GM23338 (cell line): ENCODE data around the gene CBARP. TPM values are rescaled to one million over a fixed set of nuclear protein-coding genes. Genes with fewer than 3 reads are reported as not detected.

ENCODE experiments used
- ATAC-seq: fragments of 200-7000 bp; cut with Tn5 transposase; 3 replicates; pipeline ENCODE4 v1.9.1; 2020
- DNase-seq: peaks from one replicate; pipeline ENCODE4 v3.0.0-alpha.2; 2015; ENCODE audit warnings: low spot score
- H2AFZ ChIP-seq: fragments of 200-600 bp; sonication (generic); 2 replicates; pipeline ENCODE4 v1.8.0; 2016; ENCODE audit warnings: antibody characterized with exemption, mild to moderate bottlenecking, moderate library complexity
- H3F3A ChIP-seq: fragments of 200-600 bp; sonication (generic); replicated peaks from 2 replicates; pipeline ENCODE4 v1.8.0; 2017; ENCODE audit warnings: antibody characterized with exemption, mixed run types, low read depth
- H3K27ac ChIP-seq: fragments of 200-600 bp; sonication (generic); 2 replicates; pipeline ENCODE4 v1.6.1; 2016; ENCODE audit warnings: low read depth
- H3K27me3 ChIP-seq: fragments of 200-600 bp; sonication (generic); 2 replicates; pipeline ENCODE4 v1.8.0; 2016; ENCODE audit warnings: mild to moderate bottlenecking, mixed run types, moderate library complexity; ENCODE audit not compliant: insufficient read depth
- H3K36me3 ChIP-seq: fragments of 200-600 bp; sonication (generic); 2 replicates; pipeline ENCODE4 v1.8.0; 2016; ENCODE audit warnings: mild to moderate bottlenecking; ENCODE audit not compliant: insufficient read depth
- H3K4me1 ChIP-seq: fragments of 200-600 bp; sonication (generic); 2 replicates; pipeline ENCODE4 v1.8.0; 2016; ENCODE audit warnings: mild to moderate bottlenecking, moderate library complexity; ENCODE audit not compliant: insufficient read depth
- H3K4me2 ChIP-seq: fragments of 200-600 bp; sonication (generic); 2 replicates; pipeline ENCODE4 v1.7.1; 2017; ENCODE audit warnings: mixed run types
- H3K4me3 ChIP-seq: fragments of 200-600 bp; sonication (generic); 2 replicates; pipeline ENCODE4 v1.6.1; 2016; ENCODE audit warnings: mixed run types
- H3K79me2 ChIP-seq: fragments of 200-600 bp; sonication (generic); replicated peaks from 2 replicates; pipeline ENCODE4 v1.8.0; 2017; ENCODE audit warnings: mild to moderate bottlenecking; ENCODE audit not compliant: insufficient read depth
- H3K9me2 ChIP-seq: fragments of 200-600 bp; sonication (generic); 2 replicates; pipeline ENCODE4 v1.8.0; 2017; ENCODE audit not compliant: insufficient read depth
- H4K20me1 ChIP-seq: fragments of 200-600 bp; sonication (generic); replicated peaks from 2 replicates; pipeline ENCODE4 v1.8.0; 2017; ENCODE audit warnings: mild to moderate bottlenecking; ENCODE audit not compliant: insufficient read depth
- H3K27ac Mint-ChIP-seq: 2 replicates; pipeline ENCODE4 v1.8.0; 2020; ENCODE audit warnings: inconsistent platforms, mild to moderate bottlenecking, moderate library complexity, mixed read lengths
- H3K27me3 Mint-ChIP-seq: 3 replicates; pipeline ENCODE4 v1.8.0; 2022; ENCODE audit warnings: low read depth, mild to moderate bottlenecking, moderate library complexity, mixed read lengths, inconsistent platforms; ENCODE audit not compliant: insufficient read depth, poor library complexity
- H3K36me3 Mint-ChIP-seq: 3 replicates; pipeline ENCODE4 v1.8.0; 2021; ENCODE audit warnings: low read depth, mild to moderate bottlenecking, inconsistent platforms, moderate library complexity, mixed read lengths
- H3K4me1 Mint-ChIP-seq: 3 replicates; pipeline ENCODE4 v1.8.0; 2020; ENCODE audit warnings: mild to moderate bottlenecking, inconsistent platforms, mixed read lengths
- H3K4me3 Mint-ChIP-seq: 3 replicates; pipeline ENCODE4 v1.8.0; 2021; ENCODE audit warnings: moderate library complexity, mild to moderate bottlenecking, inconsistent platforms, mixed read lengths
- H3K9me3 Mint-ChIP-seq: 3 replicates; pipeline ENCODE4 v1.8.0; 2020; ENCODE audit warnings: moderate library complexity, mild to moderate bottlenecking, inconsistent platforms, mixed read lengths
- POLR2AphosphoS5 ChIP-seq: IDR thresholded peaks from 2 replicates; pipeline ENCODE4 v1.6.1; 2016; ENCODE audit warnings: antibody characterized with exemption, low read depth
- ZNF114 ChIP-seq: fragments of 250-450 bp; sonication (Bioruptor Pico); IDR thresholded peaks from 2 replicates; pipeline ENCODE4 v1.5.0; 2020; ENCODE audit warnings: mild to moderate bottlenecking, moderate library complexity
- polyA plus RNA-seq: library from polyadenylated mRNA; unstranded; fragments of >200 nt; fragmentation: Nextera tagmentation; extraction: Ambion mirVana; gene quantifications from 2 replicates; pipeline ENCODE4 v1.2.1, GENCODE V29; 2016
- total RNA-seq: library from RNA; depleted of rRNA; stranded (reverse); fragments of >200 nt; shearing (Covaris generic); gene quantifications from 2 replicates; pipeline ENCODE4 v1.2.3, GENCODE V29; 2014
- TF ChIP-seq, protein P1 (sequence below): IDR thresholded peaks from 2 replicates; pipeline ENCODE4 v1.6.1; 2016; ENCODE audit warnings: antibody characterized with exemption
- TF ChIP-seq, protein P2 (sequence below): fragments of 250-450 bp; sonication (Bioruptor Pico); IDR thresholded peaks from 2 replicates; pipeline ENCODE4 v1.5.0; 2020; ENCODE audit warnings: mild to moderate bottlenecking, moderate library complexity

CBARP gene
- total and polyA plus RNA-seq, 2 experiments from 2014 or later, result 2.0 to 14.1 TPM

- TF ChIP-seq, protein P1, sequence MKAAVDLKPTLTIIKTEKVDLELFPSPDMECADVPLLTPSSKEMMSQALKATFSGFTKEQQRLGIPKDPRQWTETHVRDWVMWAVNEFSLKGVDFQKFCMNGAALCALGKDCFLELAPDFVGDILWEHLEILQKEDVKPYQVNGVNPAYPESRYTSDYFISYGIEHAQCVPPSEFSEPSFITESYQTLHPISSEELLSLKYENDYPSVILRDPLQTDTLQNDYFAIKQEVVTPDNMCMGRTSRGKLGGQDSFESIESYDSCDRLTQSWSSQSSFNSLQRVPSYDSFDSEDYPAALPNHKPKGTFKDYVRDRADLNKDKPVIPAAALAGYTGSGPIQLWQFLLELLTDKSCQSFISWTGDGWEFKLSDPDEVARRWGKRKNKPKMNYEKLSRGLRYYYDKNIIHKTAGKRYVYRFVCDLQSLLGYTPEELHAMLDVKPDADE, result no peak
- no peak for TF ChIP-seq ZNF114 (CRISPR knock-in tag)
- TF ChIP-seq, protein P2, sequence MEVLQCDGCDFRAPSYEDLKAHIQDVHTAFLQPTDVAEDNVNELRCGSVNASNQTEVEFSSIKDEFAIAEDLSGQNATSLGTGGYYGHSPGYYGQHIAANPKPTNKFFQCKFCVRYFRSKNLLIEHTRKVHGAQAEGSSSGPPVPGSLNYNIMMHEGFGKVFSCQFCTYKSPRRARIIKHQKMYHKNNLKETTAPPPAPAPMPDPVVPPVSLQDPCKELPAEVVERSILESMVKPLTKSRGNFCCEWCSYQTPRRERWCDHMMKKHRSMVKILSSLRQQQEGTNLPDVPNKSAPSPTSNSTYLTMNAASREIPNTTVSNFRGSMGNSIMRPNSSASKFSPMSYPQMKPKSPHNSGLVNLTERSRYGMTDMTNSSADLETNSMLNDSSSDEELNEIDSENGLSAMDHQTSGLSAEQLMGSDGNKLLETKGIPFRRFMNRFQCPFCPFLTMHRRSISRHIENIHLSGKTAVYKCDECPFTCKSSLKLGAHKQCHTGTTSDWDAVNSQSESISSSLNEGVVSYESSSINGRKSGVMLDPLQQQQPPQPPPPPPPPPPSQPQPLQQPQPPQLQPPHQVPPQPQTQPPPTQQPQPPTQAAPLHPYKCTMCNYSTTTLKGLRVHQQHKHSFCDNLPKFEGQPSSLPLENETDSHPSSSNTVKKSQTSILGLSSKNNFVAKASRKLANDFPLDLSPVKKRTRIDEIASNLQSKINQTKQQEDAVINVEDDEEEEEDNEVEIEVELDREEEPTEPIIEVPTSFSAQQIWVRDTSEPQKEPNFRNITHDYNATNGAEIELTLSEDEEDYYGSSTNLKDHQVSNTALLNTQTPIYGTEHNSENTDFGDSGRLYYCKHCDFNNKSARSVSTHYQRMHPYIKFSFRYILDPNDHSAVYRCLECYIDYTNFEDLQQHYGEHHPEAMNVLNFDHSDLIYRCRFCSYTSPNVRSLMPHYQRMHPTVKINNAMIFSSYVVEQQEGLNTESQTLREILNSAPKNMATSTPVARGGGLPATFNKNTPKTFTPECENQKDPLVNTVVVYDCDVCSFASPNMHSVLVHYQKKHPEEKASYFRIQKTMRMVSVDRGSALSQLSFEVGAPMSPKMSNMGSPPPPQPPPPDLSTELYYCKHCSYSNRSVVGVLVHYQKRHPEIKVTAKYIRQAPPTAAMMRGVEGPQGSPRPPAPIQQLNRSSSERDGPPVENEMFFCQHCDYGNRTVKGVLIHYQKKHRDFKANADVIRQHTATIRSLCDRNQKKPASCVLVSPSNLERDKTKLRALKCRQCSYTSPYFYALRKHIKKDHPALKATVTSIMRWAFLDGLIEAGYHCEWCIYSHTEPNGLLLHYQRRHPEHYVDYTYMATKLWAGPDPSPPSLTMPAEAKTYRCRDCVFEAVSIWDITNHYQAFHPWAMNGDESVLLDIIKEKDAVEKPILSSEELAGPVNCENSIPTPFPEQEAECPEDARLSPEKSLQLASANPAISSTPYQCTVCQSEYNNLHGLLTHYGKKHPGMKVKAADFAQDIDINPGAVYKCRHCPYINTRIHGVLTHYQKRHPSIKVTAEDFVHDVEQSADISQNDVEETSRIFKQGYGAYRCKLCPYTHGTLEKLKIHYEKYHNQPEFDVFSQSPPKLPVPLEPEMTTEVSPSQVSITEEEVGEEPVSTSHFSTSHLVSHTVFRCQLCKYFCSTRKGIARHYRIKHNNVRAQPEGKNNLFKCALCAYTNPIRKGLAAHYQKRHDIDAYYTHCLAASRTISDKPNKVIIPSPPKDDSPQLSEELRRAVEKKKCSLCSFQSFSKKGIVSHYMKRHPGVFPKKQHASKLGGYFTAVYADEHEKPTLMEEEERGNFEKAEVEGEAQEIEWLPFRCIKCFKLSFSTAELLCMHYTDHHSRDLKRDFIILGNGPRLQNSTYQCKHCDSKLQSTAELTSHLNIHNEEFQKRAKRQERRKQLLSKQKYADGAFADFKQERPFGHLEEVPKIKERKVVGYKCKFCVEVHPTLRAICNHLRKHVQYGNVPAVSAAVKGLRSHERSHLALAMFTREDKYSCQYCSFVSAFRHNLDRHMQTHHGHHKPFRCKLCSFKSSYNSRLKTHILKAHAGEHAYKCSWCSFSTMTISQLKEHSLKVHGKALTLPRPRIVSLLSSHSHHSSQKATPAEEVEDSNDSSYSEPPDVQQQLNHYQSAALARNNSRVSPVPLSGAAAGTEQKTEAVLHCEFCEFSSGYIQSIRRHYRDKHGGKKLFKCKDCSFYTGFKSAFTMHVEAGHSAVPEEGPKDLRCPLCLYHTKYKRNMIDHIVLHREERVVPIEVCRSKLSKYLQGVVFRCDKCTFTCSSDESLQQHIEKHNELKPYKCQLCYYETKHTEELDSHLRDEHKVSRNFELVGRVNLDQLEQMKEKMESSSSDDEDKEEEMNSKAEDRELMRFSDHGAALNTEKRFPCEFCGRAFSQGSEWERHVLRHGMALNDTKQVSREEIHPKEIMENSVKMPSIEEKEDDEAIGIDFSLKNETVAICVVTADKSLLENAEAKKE (CRISPR knock-in tag), result no peak
Measured at GRCh38 chr19:1257475-1258162, 19.8 kb upstream of the CBARP start (continued).

GRCh38 chr19:1256646-1257474 lies 19.1 kb upstream of the CBARP start:
- DNase-seq (no peak), ATAC-seq (no peak)
- no peak overlapping the region for H2AFZ ChIP-seq
- peak; percentile 34; the same call in 1 of the 2 replicates for TF ChIP-seq POLR2AphosphoS5
- no peak for TF ChIP-seq ZNF114 (CRISPR knock-in tag)
- no peaks in the 10 kb centered on the region; the same call in 1 of the 3 replicates for H3K9me3 Mint-ChIP-seq
- peaks cover 69% of the 10 kb centered on the region for H3F3A ChIP-seq
- H3K79me2 ChIP-seq, result peaks cover 37% of the 10 kb centered on the region
- H3K27me3 Mint-ChIP-seq, result peaks cover 33% of the 10 kb centered on the region
- H3K4me3 Mint-ChIP-seq, result peak overlapping the region; percentile 8; the same call in 1 of the 3 replicates
- H3K4me1 ChIP-seq, result peaks cover 37% of the 10 kb centered on the region
- peaks cover 30% of the 10 kb centered on the region for H4K20me1 ChIP-seq
- H3K27me3 ChIP-seq, result no peaks in the 10 kb centered on the region
- H3K36me3 Mint-ChIP-seq, result peaks cover 59% of the 10 kb centered on the region
- peak overlapping the region; percentile 94 for H3K27ac ChIP-seq
- H3K36me3 ChIP-seq, result peaks cover 19% of the 10 kb centered on the region
- H3K9me2 ChIP-seq, result no peaks in the 10 kb centered on the region
- H3K4me1 Mint-ChIP-seq, result peaks cover 49% of the 10 kb centered on the region
- H3K4me3 ChIP-seq, result no peak overlapping the region
- peak overlapping the region; percentile 49; the same call in 1 of the 2 replicates for H3K27ac Mint-ChIP-seq
- H3K4me2 ChIP-seq, result no peak overlapping the region
